ENCODE measurements around the gene SRD5A3.

Gene SRD5A3

DNA sequence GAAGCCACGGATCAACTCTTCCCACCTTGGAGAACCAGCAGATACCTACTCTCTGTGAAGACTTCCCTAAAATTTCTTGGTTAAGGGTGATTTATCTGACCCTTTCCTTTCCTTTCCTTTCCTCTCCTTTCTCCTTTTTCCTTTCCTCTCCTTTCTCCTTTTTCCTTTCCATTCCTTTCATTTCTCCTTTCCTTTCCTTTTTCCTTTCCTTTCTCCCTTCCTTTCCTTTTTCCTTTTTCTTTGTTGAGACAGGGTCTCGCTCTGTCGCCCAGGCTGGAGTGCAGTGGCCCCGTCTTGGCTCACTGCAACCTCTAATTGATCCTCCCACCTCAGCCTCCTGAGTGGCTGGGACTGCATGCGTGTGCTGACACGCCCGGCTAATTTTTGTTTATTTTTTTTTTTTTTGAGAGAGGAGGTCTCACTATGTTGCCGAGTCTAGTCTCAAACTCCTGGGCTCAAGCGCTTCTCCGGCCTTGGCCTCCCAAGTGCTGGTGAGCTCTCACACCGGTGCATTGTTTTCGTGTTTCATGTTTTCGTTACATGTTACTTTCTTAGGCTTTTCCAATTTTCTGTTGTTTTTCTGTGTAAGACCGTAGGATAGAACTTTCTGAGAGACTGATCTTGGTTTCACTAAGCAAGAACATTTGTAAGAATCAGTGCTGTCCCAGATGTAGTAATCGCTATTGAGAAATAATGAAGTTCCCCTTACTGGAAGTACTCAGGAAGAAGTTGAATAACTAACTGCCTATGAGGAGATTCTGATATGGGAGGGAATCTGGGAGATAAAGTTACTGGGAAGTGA, 51.7 kb downstream of the SRD5A3 start:
- H2AK5ac ChIP-seq (ENCODE audit: low read length), result no peak overlapping the region
- no peak overlapping the region for H4K5ac ChIP-seq (ENCODE audit: low read length)
- peak overlapping the region; percentile 94 for H3K56ac ChIP-seq (ENCODE audit: low read length)
- no peaks in the 10 kb centered on the region for H3K27me3 ChIP-seq (ENCODE audit: insufficient read depth, low read length, poor library complexity)
- no peak overlapping the region for H3K18ac ChIP-seq (ENCODE audit: low read length)
- H3K9ac ChIP-seq (ENCODE audit: low read length), result peak overlapping the region; percentile 87
- H3K79me1 ChIP-seq (ENCODE audit: low read length), result no peaks in the 10 kb centered on the region
- no peak overlapping the region for H3K4ac ChIP-seq (ENCODE audit: low read depth, low read length)
- no peak overlapping the region for H2BK15ac ChIP-seq (replicated peaks; ENCODE audit: low read depth)
- no peaks in the 10 kb centered on the region for H3K4me1 ChIP-seq (ENCODE audit: control insufficient read depth, low read depth, low read length)
- peak overlapping the region; percentile 90 for H3K4me3 ChIP-seq (ENCODE audit: low read length)
- H3K79me2 ChIP-seq (ENCODE audit: control insufficient read depth, insufficient read depth, low read length), result peaks cover 50% of the 10 kb centered on the region
- no peak overlapping the region for H4K8ac ChIP-seq (ENCODE audit: low read depth, low read length)
- no peaks in the 10 kb centered on the region for H3K36me3 ChIP-seq (ENCODE audit: control insufficient read depth, insufficient read depth, low read length)
- no peak overlapping the region for H3K27ac ChIP-seq (ENCODE audit: low read depth, low read length)
- no peak overlapping the region for H2BK5ac ChIP-seq (ENCODE audit: low read length)
- H3K23ac ChIP-seq (ENCODE audit: low read length), result no peak overlapping the region
- no CpG with 5 or more reads among the region's 15 CpGs for WGBS (ENCODE audit: extremely low coverage, insufficient coverage, low lambda C conversion rate)
- no peak overlapping the region for H2BK120ac ChIP-seq (ENCODE audit: low read depth, low read length)
- peak overlapping the region; percentile 96 for H3K4me2 ChIP-seq (ENCODE audit: low read length)
- peak; percentile 25 for DNase-seq

- no peak overlapping the region for H3K4ac ChIP-seq (ENCODE audit: low read depth, low read length)
- WGBS (ENCODE audit: extremely low coverage, insufficient coverage, low lambda C conversion rate), result no CpG with 5 or more reads among the region's 1 CpG
Measured at GRCh38 chr4:55398461-55398860, 52.4 kb downstream of the SRD5A3 start.

GRCh38 chr4:55398966-55399365, 52.9 kb downstream of the SRD5A3 start:
- H3K27ac ChIP-seq (ENCODE audit: low read depth, low read length), result no peak overlapping the region
- WGBS (ENCODE audit: extremely low coverage, insufficient coverage, low lambda C conversion rate), result no CpG with 5 or more reads among the region's 3 CpGs

More at GRCh38 chr4:55398461-55398860, 52.4 kb downstream of the SRD5A3 start:
- Histone ChIP-seq H3K56ac (ENCODE audit: low read length) (peak overlapping the region; percentile 72), H3K36me3 (ENCODE audit: control insufficient read depth, insufficient read depth, low read length) (no peaks in the 10 kb centered on the region), H3K4me2 (ENCODE audit: low read length) (peak overlapping the region; percentile 96), H2BK5ac (ENCODE audit: low read length) (no peak overlapping the region), H3K79me2 (ENCODE audit: control insufficient read depth, insufficient read depth, low read length) (peaks cover 52% of the 10 kb centered on the region), H3K4me3 (ENCODE audit: low read length) (peak overlapping the region; percentile 43), H4K8ac (ENCODE audit: low read depth, low read length) (no peak overlapping the region), H3K79me1 (ENCODE audit: low read length) (no peaks in the 10 kb centered on the region), H2AK5ac (ENCODE audit: low read length) (no peak overlapping the region), H3K27me3 (ENCODE audit: insufficient read depth, low read length, poor library complexity) (no peaks in the 10 kb centered on the region), H3K18ac (ENCODE audit: low read length) (no peak overlapping the region), H3K23ac (ENCODE audit: low read length) (no peak overlapping the region), H4K5ac (ENCODE audit: low read length) (no peak overlapping the region), H3K4me1 (ENCODE audit: control insufficient read depth, low read depth, low read length) (no peaks in the 10 kb centered on the region), H3K9ac (ENCODE audit: low read length) (peak overlapping the region; percentile 87), H3K27ac (ENCODE audit: low read depth, low read length) (no peak overlapping the region), H2BK120ac (ENCODE audit: low read depth, low read length) (no peak overlapping the region), H2BK15ac (replicated peaks; ENCODE audit: low read depth) (no peak overlapping the region)
- no peak for DNase-seq

GRCh38 chr4:55399581-55399980, 53.5 kb downstream of the SRD5A3 start:
- Histone ChIP-seq H3K4me3 (ENCODE audit: low read length) (no peak overlapping the region), H3K4me1 (ENCODE audit: control insufficient read depth, low read depth, low read length) (no peaks in the 10 kb centered on the region), H2BK5ac (ENCODE audit: low read length) (no peak overlapping the region), H3K18ac (ENCODE audit: low read length) (no peak overlapping the region), H3K56ac (ENCODE audit: low read length) (no peak overlapping the region), H3K23ac (ENCODE audit: low read length) (no peak overlapping the region), H3K27me3 (ENCODE audit: insufficient read depth, low read length, poor library complexity) (no peaks in the 10 kb centered on the region), H3K36me3 (ENCODE audit: control insufficient read depth, insufficient read depth, low read length) (no peaks in the 10 kb centered on the region), H2AK5ac (ENCODE audit: low read length) (no peak overlapping the region), H3K27ac (ENCODE audit: low read depth, low read length) (no peak overlapping the region), H3K9ac (ENCODE audit: low read length) (no peak overlapping the region), H4K5ac (ENCODE audit: low read length) (no peak overlapping the region), H3K4me2 (ENCODE audit: low read length) (no peak overlapping the region), H2BK120ac (ENCODE audit: low read depth, low read length) (no peak overlapping the region), H3K79me2 (ENCODE audit: control insufficient read depth, insufficient read depth, low read length) (peaks cover 59% of the 10 kb centered on the region), H3K4ac (ENCODE audit: low read depth, low read length) (no peak overlapping the region), H2BK15ac (replicated peaks; ENCODE audit: low read depth) (no peak overlapping the region), H3K79me1 (ENCODE audit: low read length) (no peaks in the 10 kb centered on the region), H4K8ac (ENCODE audit: low read depth, low read length) (no peak overlapping the region)
- no peak for DNase-seq
- no CpG with 5 or more reads among the region's 1 CpG for WGBS (ENCODE audit: extremely low coverage, insufficient coverage, low lambda C conversion rate)

More at GRCh38 chr4:55398966-55399365, 52.9 kb downstream of the SRD5A3 start:
- Histone ChIP-seq H3K79me2 (ENCODE audit: control insufficient read depth, insufficient read depth, low read length) (peaks cover 55% of the 10 kb centered on the region), H3K36me3 (ENCODE audit: control insufficient read depth, insufficient read depth, low read length) (no peaks in the 10 kb centered on the region), H3K4me3 (ENCODE audit: low read length) (no peak overlapping the region), H2BK120ac (ENCODE audit: low read depth, low read length) (no peak overlapping the region), H3K9ac (ENCODE audit: low read length) (peak overlapping the region; percentile 4), H2AK5ac (ENCODE audit: low read length) (no peak overlapping the region), H3K27me3 (ENCODE audit: insufficient read depth, low read length, poor library complexity) (no peaks in the 10 kb centered on the region), H4K5ac (ENCODE audit: low read length) (no peak overlapping the region), H3K4me2 (ENCODE audit: low read length) (peak overlapping the region; percentile 9), H2BK15ac (replicated peaks; ENCODE audit: low read depth) (no peak overlapping the region), H3K56ac (ENCODE audit: low read length) (no peak overlapping the region), H3K18ac (ENCODE audit: low read length) (no peak overlapping the region), H3K79me1 (ENCODE audit: low read length) (no peaks in the 10 kb centered on the region), H3K4me1 (ENCODE audit: control insufficient read depth, low read depth, low read length) (no peaks in the 10 kb centered on the region), H4K8ac (ENCODE audit: low read depth, low read length) (no peak overlapping the region), H2BK5ac (ENCODE audit: low read length) (no peak overlapping the region), H3K23ac (ENCODE audit: low read length) (no peak overlapping the region), H3K4ac (ENCODE audit: low read depth, low read length) (no peak overlapping the region)
- DNase-seq, result no peak

DNA sequence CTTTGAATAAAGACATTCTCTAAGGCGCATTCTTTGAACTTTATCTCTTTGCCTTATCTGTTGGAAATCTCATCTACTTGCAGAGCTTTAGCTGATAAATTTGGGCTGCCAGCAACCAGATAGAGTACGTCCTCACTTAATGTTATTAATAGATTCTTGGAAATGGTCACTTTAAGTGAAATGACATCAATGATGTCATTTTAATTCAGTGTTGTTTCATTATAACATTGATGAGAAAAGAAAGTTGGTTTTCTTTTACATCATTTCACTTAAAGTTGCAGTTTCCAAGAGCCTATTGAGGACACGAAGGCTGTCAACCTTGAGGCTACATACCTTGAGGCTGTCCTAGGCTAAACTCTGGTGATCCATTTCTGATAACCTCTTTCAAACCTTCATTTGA, 59.0 kb downstream of the SRD5A3 start:
- Histone ChIP-seq H3K9ac (ENCODE audit: low read length) (no peak overlapping the region), H3K4me1 (ENCODE audit: control insufficient read depth, low read depth, low read length) (peaks cover 2% of the 10 kb centered on the region), H3K27me3 (ENCODE audit: insufficient read depth, low read length, poor library complexity) (no peaks in the 10 kb centered on the region), H3K23ac (ENCODE audit: low read length) (no peak overlapping the region), H2BK5ac (ENCODE audit: low read length) (no peak overlapping the region), H4K5ac (ENCODE audit: low read length) (no peak overlapping the region), H3K4ac (ENCODE audit: low read depth, low read length) (no peak overlapping the region), H2BK120ac (ENCODE audit: low read depth, low read length) (no peak overlapping the region), H4K8ac (ENCODE audit: low read depth, low read length) (no peak overlapping the region), H3K79me1 (ENCODE audit: low read length) (peaks cover 4% of the 10 kb centered on the region), H2BK15ac (replicated peaks; ENCODE audit: low read depth) (no peak overlapping the region), H3K36me3 (ENCODE audit: control insufficient read depth, insufficient read depth, low read length) (no peaks in the 10 kb centered on the region), H2AK5ac (ENCODE audit: low read length) (no peak overlapping the region), H3K18ac (ENCODE audit: low read length) (no peak overlapping the region), H3K4me3 (ENCODE audit: low read length) (no peak overlapping the region), H3K56ac (ENCODE audit: low read length) (no peak overlapping the region), H3K4me2 (ENCODE audit: low read length) (no peak overlapping the region), H3K79me2 (ENCODE audit: control insufficient read depth, insufficient read depth, low read length) (peaks cover 64% of the 10 kb centered on the region), H3K27ac (ENCODE audit: low read depth, low read length) (no peak overlapping the region)
- DNase-seq, result peak; percentile 47
- no CpG with 5 or more reads among the region's 3 CpGs for WGBS (ENCODE audit: extremely low coverage, insufficient coverage, low lambda C conversion rate)

Measured in mesendoderm (in vitro differentiated cells).